Erythroblast (primary cell): ENCODE results near the gene LMNTD1.

Source experiments
- GATA1 ChIP-seq: IDR thresholded peaks from 2 replicates; pipeline ENCODE4 v1.6.1; 2011; ENCODE audit warnings: low read depth, mild to moderate bottlenecking, control low read depth, low read length, moderate library complexity
- POLR2A ChIP-seq: IDR thresholded peaks from 2 replicates; pipeline ENCODE4 v1.6.1; 2011; ENCODE audit warnings: mild to moderate bottlenecking, low read length

DNA sequence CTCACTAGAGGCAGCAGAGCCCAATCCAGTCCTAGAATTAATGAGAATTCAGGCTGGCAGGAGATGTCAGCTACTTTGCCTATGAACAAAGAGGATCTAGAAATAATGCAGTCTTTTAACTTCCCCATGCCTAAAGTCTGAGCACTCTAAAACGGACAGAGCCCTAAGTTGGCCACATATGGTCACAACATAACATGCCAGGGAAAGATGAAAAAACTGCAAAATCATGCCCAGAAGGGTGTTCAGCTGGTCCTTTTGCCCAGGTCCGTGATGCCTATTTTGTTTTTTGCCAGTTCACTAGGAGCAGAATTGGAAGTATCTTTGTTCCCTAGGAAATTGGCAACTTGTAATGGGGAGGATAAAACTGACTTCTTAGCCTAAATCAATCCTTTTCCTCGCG lies 20.3 kb upstream of the LMNTD1 start:
- TF ChIP-seq POLR2A = no peak
- TF ChIP-seq GATA1 = no peak
